HCT116 (cell line): ENCODE measurements around the gene GET3. TPM values are rescaled to one million over a fixed set of nuclear protein-coding genes. Genes with fewer than 3 reads are reported as not detected.

Experiments
- ATAC-seq: fragments of 200-7000 bp; cut with Tn5 transposase; 2 replicates; pipeline ENCODE4 v1.9.1; 2020; ENCODE audit warnings: mild to moderate bottlenecking, moderate library complexity
- BruUV-seq: library from RNA; stranded (reverse); fragments of 400-500 nt; replicated peaks from 2 replicates; lab custom pipeline; 2021; lab: Mats Ljungman, UMichigan
- CTCF ChIA-PET: fragments of 300-600 bp; sonication (Branson Sonifier 250); formaldehyde crosslinking; loops from one replicate; lab custom pipeline; 2021; ENCODE audit warnings: antibody characterized with exemption; lab: Charles Lee
- POLR2A ChIA-PET: fragments of 300-600, 350-600 bp; sonication (Branson Sonifier 250); formaldehyde crosslinking; loops from one replicate; lab custom pipeline; 2021; ENCODE audit warnings: antibody characterized with exemption; lab: Charles Lee
- RAD21 ChIA-PET, 2 experiments: fragments of 300-600 bp; sonication (Branson Sonifier 250); formaldehyde crosslinking; loops; one replicate each; lab custom pipeline; 2023; ENCODE audit warnings: low total read pairs in 2 of 2; ENCODE audit not compliant: uncharacterized antibody in 2 of 2, unreplicated experiment in 2 of 2, low non-redundant PET in 1 of 2; lab: Charles Lee
- DNase-seq: peaks from one replicate; pipeline ENCODE4 v3.0.0-alpha.2; 2010; ENCODE audit warnings: low read depth, low spot score
- H2AFZ ChIP-seq: fragments of 200-600 bp; shearing (Covaris generic), sonication (generic); 2 replicates; pipeline ENCODE4 v1.6.1; 2017; ENCODE audit warnings: low read depth, mixed run types, mixed read lengths, antibody characterized with exemption, low read length; ENCODE audit not compliant: poor library complexity, severe bottlenecking
- H3K27ac ChIP-seq: 2 replicates; pipeline ENCODE4 v1.5.1; 2012; ENCODE audit warnings: low read depth, low read length
- H3K27me3 ChIP-seq: fragments of 200-600 bp; sonication (generic); 2 replicates; pipeline ENCODE4 v1.6.1; 2016; ENCODE audit warnings: mixed run types, low read length, mixed read lengths; ENCODE audit not compliant: insufficient read depth
- H3K36me3 ChIP-seq, 2 experiments: fragments of 200-500 bp in 1 of 2; fragments of 200-600 bp in 1 of 2; sonication (Bioruptor generic) in 1 of 2; sonication (generic) in 1 of 2; 2 replicates each; pipeline versions ENCODE4 v1.5.1 to v1.6.1; 2014 to 2016; ENCODE audit warnings: low read length in 2 of 2, inconsistent platforms in 1 of 2, mixed read lengths in 1 of 2, mixed run types in 1 of 2; ENCODE audit not compliant: insufficient read depth in 2 of 2, control insufficient read depth in 1 of 2
- H3K4me1 ChIP-seq, 2 experiments: fragments of 200-600 bp in 1 of 2; sonication (generic) in 1 of 2; 2 replicates each; pipeline versions ENCODE4 v1.5.1 to v1.6.1; 2012 to 2017; ENCODE audit warnings: low read length in 2 of 2, inconsistent platforms in 1 of 2, mild to moderate bottlenecking in 1 of 2, mixed read lengths in 1 of 2, mixed run types in 1 of 2, moderate library complexity in 1 of 2; ENCODE audit not compliant: insufficient read depth in 2 of 2, control insufficient read depth in 1 of 2
- H3K4me2 ChIP-seq: fragments of 200-600 bp; sonication (generic); 2 replicates; pipeline ENCODE4 v1.6.1; 2017; ENCODE audit warnings: mixed run types, low read length, mixed read lengths
- H3K4me3 ChIP-seq, 2 experiments: fragments of 200-600 bp in 1 of 2; sonication (generic) in 1 of 2; replicated peaks in 1 of 2; 2 replicates each; pipeline ENCODE4 v1.5.1; 2011 to 2016; ENCODE audit warnings: low read length in 2 of 2, control low read depth in 1 of 2, low read depth in 1 of 2, mild to moderate bottlenecking in 1 of 2, mixed read lengths in 1 of 2, mixed run types in 1 of 2
- H3K79me2 ChIP-seq: fragments of 200-600 bp; sonication (generic); 2 replicates; pipeline ENCODE4 v1.6.1; 2017; ENCODE audit warnings: mild to moderate bottlenecking, mixed run types, low read length, moderate library complexity, mixed read lengths; ENCODE audit not compliant: insufficient read depth
- H3K9ac ChIP-seq: fragments of 200-600 bp; sonication (generic); 2 replicates; pipeline ENCODE4 v1.6.1; 2016; ENCODE audit warnings: low read length, mixed read lengths
- H3K9me2 ChIP-seq: fragments of 200-600 bp; sonication (generic), shearing (Covaris generic); 2 replicates; pipeline ENCODE4 v1.6.1; 2017; ENCODE audit warnings: mixed run types, mild to moderate bottlenecking, moderate library complexity; ENCODE audit not compliant: insufficient read depth
- H3K9me3 ChIP-seq, 2 experiments: fragments of 200-500 bp in 1 of 2; fragments of 200-600 bp in 1 of 2; sonication (Bioruptor generic) in 1 of 2; sonication (generic) in 1 of 2; 2 replicates each; pipeline ENCODE4 v1.6.1; 2014 to 2017; ENCODE audit warnings: low read length in 2 of 2, mixed read lengths in 2 of 2, inconsistent platforms in 1 of 2, low read depth in 1 of 2, mild to moderate bottlenecking in 1 of 2, mixed run types in 1 of 2, moderate library complexity in 1 of 2; ENCODE audit not compliant: control insufficient read depth in 1 of 2, insufficient read depth in 1 of 2
- H4K20me1 ChIP-seq: fragments of 200-600 bp; sonication (generic), shearing (Covaris generic); 2 replicates; pipeline ENCODE4 v1.6.1; 2017; ENCODE audit warnings: mixed run types, mild to moderate bottlenecking, moderate library complexity; ENCODE audit not compliant: insufficient read depth
- CBX3 ChIP-seq: IDR thresholded peaks from 2 replicates; pipeline ENCODE4 v1.6.1; 2012; ENCODE audit warnings: low read depth
- EGR1 ChIP-seq: IDR thresholded peaks from 2 replicates; pipeline ENCODE4 v1.6.1; 2012; ENCODE audit warnings: low read depth
- EZH2 ChIP-seq: fragments of 200-600 bp; sonication (generic); IDR thresholded peaks from 2 replicates; pipeline ENCODE4 v1.6.1; 2017; ENCODE audit warnings: antibody characterized with exemption, mixed run types
- EZH2phosphoT487 ChIP-seq: fragments of 200-600 bp; IDR thresholded peaks from 2 replicates; pipeline ENCODE4 v1.6.1; 2018; ENCODE audit warnings: antibody characterized with exemption, borderline replicate concordance
- FOSL1 ChIP-seq: IDR thresholded peaks from 2 replicates; pipeline ENCODE4 v1.6.1; 2012; ENCODE audit warnings: low read depth
- POLR2AphosphoS5 ChIP-seq: IDR thresholded peaks from 2 replicates; pipeline ENCODE4 v1.6.1; 2011; ENCODE audit warnings: mild to moderate bottlenecking, low read depth, low read length, moderate library complexity
- RAD21 ChIP-seq: IDR thresholded peaks from 2 replicates; pipeline ENCODE4 v1.6.1; 2012; ENCODE audit warnings: low read depth, mild to moderate bottlenecking
- SIN3A ChIP-seq: IDR thresholded peaks from 2 replicates; pipeline ENCODE4 v1.6.1; 2012; ENCODE audit warnings: low read depth
- SRF ChIP-seq: IDR thresholded peaks from 2 replicates; pipeline ENCODE4 v1.6.1; 2012; ENCODE audit warnings: low read depth
- YY1 ChIP-seq: IDR thresholded peaks from 2 replicates; pipeline ENCODE4 v1.6.1; 2011; ENCODE audit warnings: low read length, low read depth, moderate library complexity, mild to moderate bottlenecking; ENCODE audit not compliant: insufficient replicate concordance; ENCODE audit errors: extremely low read depth
- ZFX ChIP-seq: fragments of 450-650 bp; IDR thresholded peaks from 2 replicates; pipeline ENCODE4 v1.6.1; 2017
- ZNF274 ChIP-seq: fragments of 200-500 bp; sonication (Bioruptor generic); IDR thresholded peaks from 2 replicates; pipeline ENCODE4 v1.6.1; 2014; ENCODE audit warnings: mild to moderate bottlenecking, low read depth, low read length, inconsistent platforms
- intact Hi-C: fragments of 100-400 bp; cut with micrococcal nuclease; formaldehyde crosslinking; loops from 2 replicates; pipeline ENCODE4 v1.10.0; 2022
- total RNA-seq: library from RNA; stranded (reverse); gene quantifications from one replicate; pipeline ENCODE4 v1.2.1, GENCODE V29; 2021; ENCODE audit not compliant: unreplicated experiment
- TF ChIP-seq, protein P1 (sequence below): IDR thresholded peaks from 2 replicates; pipeline ENCODE4 v1.6.1; 2012; ENCODE audit warnings: low read depth
- TF ChIP-seq, protein P2 (sequence below), 3 experiments: fragments of 200-600 bp in 1 of 3; sonication (generic) in 1 of 3; IDR thresholded peaks in 2 of 3; conservative IDR thresholded peaks in 1 of 3; 2 replicates each; pipeline ENCODE4 v1.5.1; 2012 to 2017; ENCODE audit warnings: low read depth in 2 of 3, low read length in 2 of 3, antibody characterized with exemption in 1 of 3, borderline replicate concordance in 1 of 3, control low read depth in 1 of 3, mild to moderate bottlenecking in 1 of 3, mixed read lengths in 1 of 3, mixed run types in 1 of 3, moderate library complexity in 1 of 3; ENCODE audit not compliant: insufficient read depth in 1 of 3

Gene GET3
- total RNA-seq, 1 experiment from 2014 or later: 77.6 TPM

DNA sequence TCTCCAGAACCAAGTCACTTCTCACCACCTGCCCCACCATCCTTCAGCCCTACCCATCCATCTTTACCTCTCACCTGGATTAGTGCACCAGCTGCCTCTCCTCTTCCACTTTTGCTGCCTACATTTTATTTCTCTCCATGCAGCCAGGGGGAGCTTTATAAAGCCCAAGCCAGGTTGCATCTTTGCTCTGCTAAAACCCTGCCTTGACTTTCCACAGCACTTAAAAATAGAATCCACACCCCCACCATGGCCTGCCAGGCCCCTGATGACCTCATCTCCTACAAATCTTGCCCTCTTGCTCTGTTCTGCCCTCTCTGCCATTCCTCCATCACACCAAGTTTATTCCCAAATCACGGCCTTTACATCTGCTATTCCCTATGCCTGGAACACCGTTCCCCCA lies 36.3 kb downstream of the GET3 start:
- Histone ChIP-seq H3K36me3 (peaks cover 0 to 4% of the 10 kb centered on the region in 2 experiments; a peak in 1 of 4 replicates), H3K9me3 (no peaks in the 10 kb centered on the region), H3K9me2 (no peaks in the 10 kb centered on the region), H3K27me3 (no peaks in the 10 kb centered on the region), H3K27ac (peak overlapping the region; percentile 94), H3K9ac (0 out of 2 replicates have a peak overlapping the region, but pooled peaks have one; percentile 1), H3K4me3 (no peak overlapping the region), H2AFZ (no peak overlapping the region), H3K4me2 (peak overlapping the region; percentile 99), H4K20me1 (no peaks in the 10 kb centered on the region), H3K79me2 (peaks cover 6% of the 10 kb centered on the region; the same call in 1 of the 2 replicates), H3K4me1 (peaks cover 28 to 57% of the 10 kb centered on the region in 2 experiments)
- no TSS peak for BruUV-seq
- RAD21 ChIA-PET: interaction anchor here (0.7 to 1.5 kb wide), 4 partner anchors 7 to 73 kb away, joined by 3 read pairs; no protein-coding TSS in a partner anchor
- intact Hi-C loops: no loop called here
- POLR2A ChIA-PET: interaction anchor here (8.8 kb wide), 1 partner anchor 20 kb away, joined by 172 read pairs; the partner anchor contains the start of gene JUNB
- CTCF ChIA-PET: interaction anchor here (0.7 to 7.0 kb wide), 4 partner anchors 9 to 17 kb away, joined by 3 to 88 read pairs (median 7); partner anchors contain the start of gene JUNB
- ATAC-seq (no peak), DNase-seq (no peak)
- TF ChIP-seq FOSL1 (no peak), EZH2 (no peak), CBX3 (no peak), EGR1 (no peak), POLR2AphosphoS5 (no peak; the same call in 1 of the 2 replicates), YY1 (no peak), ZFX (no peak), SRF (no peak), ZNF274 (no peak), RAD21 (peak; percentile 29; the same call in 1 of the 2 replicates), SIN3A (no peak), EZH2phosphoT487 (no peak)
- TF ChIP-seq, protein P1, sequence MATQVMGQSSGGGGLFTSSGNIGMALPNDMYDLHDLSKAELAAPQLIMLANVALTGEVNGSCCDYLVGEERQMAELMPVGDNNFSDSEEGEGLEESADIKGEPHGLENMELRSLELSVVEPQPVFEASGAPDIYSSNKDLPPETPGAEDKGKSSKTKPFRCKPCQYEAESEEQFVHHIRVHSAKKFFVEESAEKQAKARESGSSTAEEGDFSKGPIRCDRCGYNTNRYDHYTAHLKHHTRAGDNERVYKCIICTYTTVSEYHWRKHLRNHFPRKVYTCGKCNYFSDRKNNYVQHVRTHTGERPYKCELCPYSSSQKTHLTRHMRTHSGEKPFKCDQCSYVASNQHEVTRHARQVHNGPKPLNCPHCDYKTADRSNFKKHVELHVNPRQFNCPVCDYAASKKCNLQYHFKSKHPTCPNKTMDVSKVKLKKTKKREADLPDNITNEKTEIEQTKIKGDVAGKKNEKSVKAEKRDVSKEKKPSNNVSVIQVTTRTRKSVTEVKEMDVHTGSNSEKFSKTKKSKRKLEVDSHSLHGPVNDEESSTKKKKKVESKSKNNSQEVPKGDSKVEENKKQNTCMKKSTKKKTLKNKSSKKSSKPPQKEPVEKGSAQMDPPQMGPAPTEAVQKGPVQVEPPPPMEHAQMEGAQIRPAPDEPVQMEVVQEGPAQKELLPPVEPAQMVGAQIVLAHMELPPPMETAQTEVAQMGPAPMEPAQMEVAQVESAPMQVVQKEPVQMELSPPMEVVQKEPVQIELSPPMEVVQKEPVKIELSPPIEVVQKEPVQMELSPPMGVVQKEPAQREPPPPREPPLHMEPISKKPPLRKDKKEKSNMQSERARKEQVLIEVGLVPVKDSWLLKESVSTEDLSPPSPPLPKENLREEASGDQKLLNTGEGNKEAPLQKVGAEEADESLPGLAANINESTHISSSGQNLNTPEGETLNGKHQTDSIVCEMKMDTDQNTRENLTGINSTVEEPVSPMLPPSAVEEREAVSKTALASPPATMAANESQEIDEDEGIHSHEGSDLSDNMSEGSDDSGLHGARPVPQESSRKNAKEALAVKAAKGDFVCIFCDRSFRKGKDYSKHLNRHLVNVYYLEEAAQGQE: no peak
- TF ChIP-seq, protein P2, sequence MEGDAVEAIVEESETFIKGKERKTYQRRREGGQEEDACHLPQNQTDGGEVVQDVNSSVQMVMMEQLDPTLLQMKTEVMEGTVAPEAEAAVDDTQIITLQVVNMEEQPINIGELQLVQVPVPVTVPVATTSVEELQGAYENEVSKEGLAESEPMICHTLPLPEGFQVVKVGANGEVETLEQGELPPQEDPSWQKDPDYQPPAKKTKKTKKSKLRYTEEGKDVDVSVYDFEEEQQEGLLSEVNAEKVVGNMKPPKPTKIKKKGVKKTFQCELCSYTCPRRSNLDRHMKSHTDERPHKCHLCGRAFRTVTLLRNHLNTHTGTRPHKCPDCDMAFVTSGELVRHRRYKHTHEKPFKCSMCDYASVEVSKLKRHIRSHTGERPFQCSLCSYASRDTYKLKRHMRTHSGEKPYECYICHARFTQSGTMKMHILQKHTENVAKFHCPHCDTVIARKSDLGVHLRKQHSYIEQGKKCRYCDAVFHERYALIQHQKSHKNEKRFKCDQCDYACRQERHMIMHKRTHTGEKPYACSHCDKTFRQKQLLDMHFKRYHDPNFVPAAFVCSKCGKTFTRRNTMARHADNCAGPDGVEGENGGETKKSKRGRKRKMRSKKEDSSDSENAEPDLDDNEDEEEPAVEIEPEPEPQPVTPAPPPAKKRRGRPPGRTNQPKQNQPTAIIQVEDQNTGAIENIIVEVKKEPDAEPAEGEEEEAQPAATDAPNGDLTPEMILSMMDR (IDR thresholded peaks at IDR 0.05 in 2 of 3, conservative IDR thresholded peaks at IDR 0.05 in 1 of 3; ENCODE audit: borderline replicate concordance in 1 of 3, insufficient read depth in 1 of 3, low read depth in 2 of 3, low read length in 2 of 3): peak; percentile 21 to 33 (median 22); a peak in 4 of 6 replicates
